ENCODE data around the gene MAPK7.
A peak's percentile ranks its signal among the peaks of the same experiment; 100 is the strongest.

Gene MAPK7

GRCh38 chr17:19378416-19379360, at the start of gene MAPK7:
Gene MAPK7, plus strand, starts transcription at chr17:19378498. Its CDS starts 403 bp downstream, at chr17:19378901.
- DNase-seq = no peak

- DNase-seq = no peak
Measured at GRCh38 chr17:19329136-19329535, 49.2 kb upstream of the MAPK7 start.

- no peak for DNase-seq
Measured at GRCh38 chr17:19329839-19330238, 48.5 kb upstream of the MAPK7 start.

GRCh38 chr17:19330271-19330670, 48.0 kb upstream of the MAPK7 start:
- no peak for DNase-seq

GRCh38 chr17:19331134-19331533, 47.2 kb upstream of the MAPK7 start:
- no peak for DNase-seq

- DNase-seq = no peak
Measured at GRCh38 chr17:19331543-19332245, 46.6 kb upstream of the MAPK7 start.

GRCh38 chr17:19332371-19333131, 45.7 kb upstream of the MAPK7 start:
- no peak for DNase-seq

GRCh38 chr17:19333132-19333440, 45.2 kb upstream of the MAPK7 start:
- no peak for DNase-seq

GRCh38 chr17:19333736-19334290, 44.5 kb upstream of the MAPK7 start:
- no peak for DNase-seq

GRCh38 chr17:19334331-19334730, 44.0 kb upstream of the MAPK7 start:
- DNase-seq = no peak

GRCh38 chr17:19335951-19336631, 42.2 kb upstream of the MAPK7 start:
- no peak for DNase-seq

GRCh38 chr17:19336938-19337711, 41.2 kb upstream of the MAPK7 start:
- peak; percentile 53 to 59 for DNase-seq

GRCh38 chr17:19337712-19338023, 40.6 kb upstream of the MAPK7 start:
- no peak for DNase-seq

GRCh38 chr17:19338031-19338990, 40.0 kb upstream of the MAPK7 start:
- DNase-seq = no peak

GRCh38 chr17:19339341-19339815, 38.9 kb upstream of the MAPK7 start:
- DNase-seq = no peak

- no peak for DNase-seq
Measured at GRCh38 chr17:19341211-19341631, 37.1 kb upstream of the MAPK7 start.

- DNase-seq = no peak
Measured at GRCh38 chr17:19341641-19342610, 36.4 kb upstream of the MAPK7 start.

GRCh38 chr17:19342611-19343255, 35.6 kb upstream of the MAPK7 start:
- DNase-seq = no peak

- DNase-seq = no peak
Measured at GRCh38 chr17:19343256-19343630, 35.1 kb upstream of the MAPK7 start.
